Ovary (tissue), 10 donors: ENCODE data around the gene SMARCD2. TPM values are rescaled to one million over a fixed set of nuclear protein-coding genes. Genes with fewer than 3 reads are reported as not detected.
"Not testable (repeated sequence)": the region's sequence is repeated elsewhere in the genome, so short reads cannot be mapped to it uniquely, and the experiment has no call there.

ENCODE experiments used
- DNase-seq, 5 donors: peaks; one replicate each; pipeline ENCODE4 v3.0.0-alpha.2; 2019 to 2020
- H3K27ac ChIP-seq, 2 donors: fragments of 200-600 bp; one replicate each; pipeline versions ENCODE4 v1.5.1 to v1.8.0; 2019 to 2022
- H3K27me3 ChIP-seq: fragments of 200-600 bp; one replicate; pipeline ENCODE4 v1.8.0; 2022
- H3K36me3 ChIP-seq: fragments of 200-600 bp; sonication (generic); one replicate; pipeline ENCODE4 v1.5.1; 2019
- H3K4me1 ChIP-seq: one replicate; pipeline ENCODE4 v1.8.1; 2013; ENCODE audit warnings: mild to moderate bottlenecking, moderate library complexity; ENCODE audit not compliant: insufficient read depth
- H3K4me3 ChIP-seq: fragments of 200-600 bp; sonication (generic); one replicate; pipeline ENCODE4 v1.5.1; 2017
- H3K9me3 ChIP-seq, 2 donors: fragments of 200-600 bp in 1 of 2; sonication (generic) in 1 of 2; one replicate each; pipeline versions ENCODE4 v1.5.1 to v1.8.1; 2013 to 2019; ENCODE audit warnings: mild to moderate bottlenecking in 1 of 2, moderate library complexity in 1 of 2
- EP300 ChIP-seq: sonication (generic); formaldehyde crosslinking; IDR thresholded peaks from one replicate; pipeline ENCODE4 v1.6.1; 2017; ENCODE audit warnings: antibody characterized with exemption
- POLR2A ChIP-seq: fragments of 450-650 bp; IDR thresholded peaks from one replicate; pipeline ENCODE4 v1.6.1; 2017; ENCODE audit warnings: antibody characterized with exemption, mild to moderate bottlenecking, moderate library complexity
- WGBS, 3 donors: extraction: QIAGEN DNeasy Blood & Tissue Kit in 1 of 3; methylation state at CpG; one replicate each; pipeline versions ENCODE4 v1.1.5 to v1.1.7; 2013 to 2017; 5-methylcytosine and 5-hydroxymethylcytosine counted together
- intact Hi-C, 4 donors: fragments of 100-400 bp; cut with DNase I; formaldehyde crosslinking; loops; one replicate each; pipeline versions ENCODE4 v1.11.0 to v1.15.1; 2022 to 2023
- long read RNA-seq, 3 donors: library from polyadenylated mRNA in 2 of 3; unstranded in 2 of 3; transcript quantifications; one replicate each; pipeline ENCODE4 v2.0.0 and lab custom pipeline, GENCODE V29; 2021 to 2026
- polyA plus RNA-seq, 2 donors: library from polyadenylated mRNA; stranded (reverse); fragments of 200-250 nt in 1 of 2; fragments of 350-450 nt in 1 of 2; fragmentation: Illumina TruSeq in 1 of 2; extraction: RNeasy Lipid Tissue Mini Kit (QIAGEN cat#74804) in 1 of 2; gene quantifications; one replicate each; pipeline ENCODE4 v1.2.3, GENCODE V29; 2013 to 2014
- total RNA-seq, 7 donors: library from RNA; depleted of rRNA in 2 of 7; stranded (reverse); fragments of >200 nt in 2 of 7; fragmentation: NEBNext Ultra II Directional in 3 of 7; extraction: Animal tissue kit (Norgen Biotek cat#: 25700) in 3 of 7; gene quantifications; one replicate each; pipeline versions ENCODE4 v1.1.0 to v1.2.4, GENCODE V29; 2016 to 2023
- TF ChIP-seq, protein P1 (sequence below), 3 donors: fragments of 450-650 bp in 2 of 3; fragments of 200-600 bp in 1 of 3; IDR thresholded peaks; one replicate each; pipeline versions ENCODE4 v1.5.1 to v1.8.0; 2016 to 2022; ENCODE audit warnings: antibody characterized with exemption in 3 of 3, mild to moderate bottlenecking in 1 of 3
- donor health status: DM: no; HTN: no; CAD: no; lungs with moderate emphysema.
- donor health status: DM: no; HTN: no; CAD: no.
- donor health status: Bipolar disorder and iron deficiency.
- donor health status: DM: yes; HTN: yes; CAD: no.
- donor health status: DM: no; HTN: no; CAD: no.
- donor health status: DM: yes; HTN: yes; CAD: no.

Gene SMARCD2
- 100 to 1,000 TPM in 1 of 7 donors, 10 to 100 TPM in 6; 46.2 to 117 (median 72.9) TPM for total RNA-seq
- polyA plus RNA-seq, result 10 to 100 TPM; 47.9 to 52.7 TPM
- long read RNA-seq, donor 1, transcript SMARCD2-203 (13 exons, 2,716 nt), result major isoform, 16 of 61 reads
- long read RNA-seq, donor 1, partial matches to known transcripts, result 39 of 61 reads
- long read RNA-seq, donor 1, other reads (novel, unspliced or antisense), result 4 of 61 reads
- long read RNA-seq, donor 2, transcript SMARCD2-203 (13 exons, 2,716 nt), result major isoform, 7 of 29 reads
- long read RNA-seq, donor 2, partial matches to known transcripts, result 20 of 29 reads
- long read RNA-seq, donor 2, other reads (novel, unspliced or antisense), result 0 of 29 reads
- long read RNA-seq, donor 3, transcript SMARCD2-203 (13 exons, 2,716 nt), result major isoform, 156 of 187 reads
- long read RNA-seq, donor 3, partial matches to known transcripts, result 19 of 187 reads
- long read RNA-seq, donor 3, other reads (novel, unspliced or antisense), result 11 of 187 reads

DNA sequence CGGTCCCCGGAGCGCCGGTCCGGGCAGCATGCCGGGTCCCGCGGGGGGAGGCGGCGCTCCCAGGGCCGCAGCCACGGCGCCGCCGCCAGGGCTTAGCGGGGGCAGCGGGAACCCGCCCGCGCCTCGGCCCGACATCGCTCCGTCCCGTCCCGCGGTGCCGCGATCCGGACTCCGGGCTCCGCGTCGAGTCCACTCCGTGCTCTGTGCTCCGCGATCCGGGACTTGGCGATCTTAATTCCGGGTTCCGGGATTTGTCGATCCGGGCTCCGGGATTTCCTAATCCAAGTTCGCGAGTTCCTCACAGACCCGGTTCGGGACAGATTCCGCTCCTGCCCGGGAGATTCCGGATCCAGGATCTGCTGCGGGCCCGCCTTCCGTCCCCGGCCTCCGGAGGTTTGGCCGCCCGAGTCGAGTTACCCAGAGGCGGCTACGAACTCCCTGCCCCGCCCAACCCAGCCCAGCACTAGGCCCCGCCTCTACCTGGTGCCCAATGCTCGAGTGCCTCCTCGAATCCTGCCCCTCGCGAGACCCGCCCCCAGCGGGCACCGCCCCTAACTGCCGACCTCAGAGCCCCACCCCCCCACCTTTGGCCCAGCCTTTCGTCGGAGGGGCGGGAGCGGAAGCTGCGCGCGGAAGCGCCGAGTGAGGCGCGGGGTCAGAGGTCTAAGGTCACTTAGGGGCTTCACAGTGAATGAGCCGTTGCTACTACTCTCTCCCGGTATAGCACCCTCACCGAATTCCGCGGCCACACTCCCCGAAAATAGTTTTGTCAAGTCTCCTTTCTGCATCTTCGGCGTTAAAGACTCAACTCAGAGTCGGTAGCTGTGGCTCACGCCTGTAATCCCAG is at the start of gene SMARCD2:
Gene SMARCD2 (minus strand): TSS at position 146 of the 847 bp plus-strand sequence. CDS start 11 bp downstream, at position 135.
- intact Hi-C loops, result loop anchor here in 1 of 4 donors (2.0 kb wide), 1 partner anchor 16 kb away; the partner anchor contains the start of genes FTSJ3 and PSMC5
- TF ChIP-seq EP300, result peak; percentile 62
- TF ChIP-seq, protein P1, sequence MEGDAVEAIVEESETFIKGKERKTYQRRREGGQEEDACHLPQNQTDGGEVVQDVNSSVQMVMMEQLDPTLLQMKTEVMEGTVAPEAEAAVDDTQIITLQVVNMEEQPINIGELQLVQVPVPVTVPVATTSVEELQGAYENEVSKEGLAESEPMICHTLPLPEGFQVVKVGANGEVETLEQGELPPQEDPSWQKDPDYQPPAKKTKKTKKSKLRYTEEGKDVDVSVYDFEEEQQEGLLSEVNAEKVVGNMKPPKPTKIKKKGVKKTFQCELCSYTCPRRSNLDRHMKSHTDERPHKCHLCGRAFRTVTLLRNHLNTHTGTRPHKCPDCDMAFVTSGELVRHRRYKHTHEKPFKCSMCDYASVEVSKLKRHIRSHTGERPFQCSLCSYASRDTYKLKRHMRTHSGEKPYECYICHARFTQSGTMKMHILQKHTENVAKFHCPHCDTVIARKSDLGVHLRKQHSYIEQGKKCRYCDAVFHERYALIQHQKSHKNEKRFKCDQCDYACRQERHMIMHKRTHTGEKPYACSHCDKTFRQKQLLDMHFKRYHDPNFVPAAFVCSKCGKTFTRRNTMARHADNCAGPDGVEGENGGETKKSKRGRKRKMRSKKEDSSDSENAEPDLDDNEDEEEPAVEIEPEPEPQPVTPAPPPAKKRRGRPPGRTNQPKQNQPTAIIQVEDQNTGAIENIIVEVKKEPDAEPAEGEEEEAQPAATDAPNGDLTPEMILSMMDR (IDR thresholded peaks at IDR 0.05), result peak in 2 of 3 donors; percentile 27 to 73
- TF ChIP-seq POLR2A, result peak; percentile 96
- DNase-seq, result peak; percentile 98 to 99 (median 99)
- H3K36me3 ChIP-seq, result no peaks in the 10 kb centered on the region
- peak within 1 kb of the TSS; percentile 72 to 88 for H3K27ac ChIP-seq
- H3K4me1 ChIP-seq, result peaks cover 25% of the 10 kb centered on the region
- H3K4me3 ChIP-seq, result peak within 1 kb of the TSS; percentile 100
- H3K9me3 ChIP-seq, result no peaks in the 10 kb centered on the region
- 0 to 1% (median 0%) methylated on average over 80 to 92 of the region's 92 CpGs for WGBS, 3 donors
- no peaks in the 10 kb centered on the region for H3K27me3 ChIP-seq

DNA sequence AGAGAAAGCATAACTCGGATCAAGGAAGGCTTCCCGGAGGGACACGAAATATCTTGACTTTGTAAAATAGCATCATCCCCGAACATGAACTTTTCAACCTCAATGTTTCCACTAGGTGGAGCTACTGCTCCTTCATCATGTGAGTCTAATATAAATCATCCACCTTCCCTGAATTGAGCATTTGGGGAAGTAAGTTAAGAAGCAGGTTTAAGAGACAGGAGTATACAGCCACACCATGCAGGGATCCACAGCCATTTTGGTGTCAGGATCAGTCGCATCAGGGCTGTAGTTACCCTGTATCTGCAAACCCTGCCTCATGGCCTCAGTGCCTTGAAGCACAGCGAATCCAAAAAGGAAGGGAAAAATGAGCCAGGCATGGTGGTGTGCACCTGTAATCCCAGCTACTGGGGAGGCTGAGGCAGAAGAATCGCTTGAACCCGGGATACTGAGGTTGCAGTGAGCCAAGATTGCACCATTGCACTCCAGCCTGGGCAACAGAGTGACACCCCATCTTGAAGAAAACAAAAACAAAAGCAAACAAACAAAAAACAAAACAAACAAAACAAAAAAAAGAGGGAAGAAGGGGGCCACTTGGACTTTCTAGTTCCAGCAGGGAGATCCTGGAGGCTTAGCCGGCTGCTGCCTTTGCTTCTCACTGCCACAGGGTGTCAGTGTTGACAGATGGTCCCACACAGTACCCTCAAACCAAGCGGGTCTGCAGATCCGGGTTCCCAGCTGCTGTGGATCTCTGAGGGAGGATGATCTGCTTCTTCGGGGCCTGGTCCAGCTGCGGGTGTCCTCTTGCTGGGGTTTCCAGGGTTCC is 46.8 kb upstream of the SMARCD2 start:
- TF ChIP-seq, protein P1 (IDR thresholded peaks at IDR 0.05), result peak in 1 of 3 donors; percentile 15
- H3K4me3 ChIP-seq, H3K4me1 ChIP-seq, intact Hi-C loops, H3K9me3 ChIP-seq, H3K27me3 ChIP-seq, H3K36me3 ChIP-seq, H3K27ac ChIP-seq: not testable (repeated sequence)
- DNase-seq, result peak in 3 of 5 donors; percentile 21 to 46 (median 39)
- 21 to 25% (median 22%) methylated on average over 13 of the region's 13 CpGs for WGBS, 3 donors

DNA sequence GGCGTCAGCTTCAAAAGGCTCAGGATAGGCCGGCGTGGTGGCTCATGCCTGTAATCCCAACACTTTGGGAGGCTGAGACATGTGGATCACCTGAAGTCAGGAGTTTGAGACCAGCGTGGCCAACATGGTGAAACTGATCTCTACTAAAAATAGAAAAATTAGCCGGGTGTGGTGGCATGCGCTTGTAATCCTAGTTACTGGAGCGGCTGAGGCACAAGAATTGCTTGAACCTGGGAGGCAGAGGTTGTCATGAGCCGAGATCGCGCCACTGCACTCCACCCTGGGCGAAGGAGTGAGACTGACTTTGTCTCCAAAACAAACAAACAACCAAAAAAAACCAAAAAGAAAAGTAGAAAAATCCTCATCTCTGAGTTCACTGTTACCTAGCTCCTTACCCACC is 42.6 kb upstream of the SMARCD2 start:
- H3K27ac ChIP-seq, DNase-seq, H3K9me3 ChIP-seq, H3K27me3 ChIP-seq, H3K4me1 ChIP-seq, H3K36me3 ChIP-seq, H3K4me3 ChIP-seq: not testable (repeated sequence)
- WGBS, 3 donors, result 92 to 95% (median 94%) methylated on average over 11 of the region's 11 CpGs
- intact Hi-C loops, result loop anchor here in 1 of 4 donors (2.0 kb wide), 1 partner anchor 16 kb away; no protein-coding TSS in a partner anchor

DNA sequence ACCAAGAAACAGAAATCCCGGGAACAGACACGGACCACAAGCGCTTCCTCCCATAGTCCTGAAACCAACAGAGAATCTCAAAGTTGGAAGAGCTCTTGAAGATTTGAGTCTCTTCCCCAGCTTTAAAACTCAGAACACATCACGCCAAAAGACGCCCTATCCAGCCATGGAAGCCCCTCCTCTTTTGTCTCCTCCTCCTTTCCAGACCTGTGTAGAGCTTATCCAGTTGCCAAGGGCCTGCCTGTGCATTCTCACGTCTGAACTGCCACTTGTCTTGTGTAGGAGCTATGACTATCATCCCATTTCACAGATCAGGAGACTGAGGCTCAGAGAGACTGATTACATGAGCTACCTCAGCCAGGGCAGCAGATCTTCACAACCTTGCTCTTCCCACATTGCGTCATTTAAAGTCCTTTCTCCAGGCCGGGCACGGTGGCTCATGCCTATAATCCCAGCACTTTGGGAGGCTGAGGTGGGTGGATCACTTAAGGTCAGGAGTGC is 40.2 kb upstream of the SMARCD2 start:
- H3K27ac ChIP-seq, H3K4me1 ChIP-seq, H3K36me3 ChIP-seq, H3K4me3 ChIP-seq, H3K9me3 ChIP-seq, intact Hi-C loops, DNase-seq, H3K27me3 ChIP-seq: not testable (repeated sequence)
- WGBS, 3 donors, result 68 to 73% (median 69%) methylated on average over 9 of the region's 9 CpGs
